NCI-H1930 (cell line): ENCODE results near the gene NOS3.
"Not testable (repeated sequence)": the region's sequence is repeated elsewhere in the genome, so short reads cannot be mapped to it uniquely, and the experiment has no call there.

Experiments
- DNase-seq, 2 experiments: peaks; one replicate each; lab custom pipeline; 2025; lab: John Stamatoyannopoulos, UW

The NOS3 gene

DNA sequence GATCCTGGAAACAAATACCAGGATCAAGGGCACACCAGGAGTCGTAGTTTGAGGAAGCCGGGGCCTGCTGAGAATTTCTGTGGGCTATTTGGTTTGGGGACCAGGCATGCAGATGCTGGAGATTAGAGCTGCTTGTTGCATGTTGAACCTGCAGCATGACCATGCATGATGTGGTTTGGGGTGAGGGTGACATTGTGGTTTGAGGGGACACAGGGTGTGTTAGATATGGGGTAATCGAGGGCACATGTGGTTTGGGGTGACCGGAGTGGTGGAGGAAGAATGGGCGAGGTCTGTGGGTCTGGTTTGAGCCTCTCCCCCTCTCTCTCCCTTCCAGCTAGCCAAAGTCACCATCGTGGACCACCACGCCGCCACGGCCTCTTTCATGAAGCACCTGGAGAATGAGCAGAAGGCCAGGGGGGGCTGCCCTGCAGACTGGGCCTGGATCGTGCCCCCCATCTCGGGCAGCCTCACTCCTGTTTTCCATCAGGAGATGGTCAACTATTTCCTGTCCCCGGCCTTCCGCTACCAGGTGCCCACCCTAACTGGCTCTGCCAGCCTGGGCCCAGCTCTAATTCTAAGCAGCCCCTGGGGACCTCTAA lies 10.2 kb downstream of the NOS3 start:
- no peak for DNase-seq

DNA sequence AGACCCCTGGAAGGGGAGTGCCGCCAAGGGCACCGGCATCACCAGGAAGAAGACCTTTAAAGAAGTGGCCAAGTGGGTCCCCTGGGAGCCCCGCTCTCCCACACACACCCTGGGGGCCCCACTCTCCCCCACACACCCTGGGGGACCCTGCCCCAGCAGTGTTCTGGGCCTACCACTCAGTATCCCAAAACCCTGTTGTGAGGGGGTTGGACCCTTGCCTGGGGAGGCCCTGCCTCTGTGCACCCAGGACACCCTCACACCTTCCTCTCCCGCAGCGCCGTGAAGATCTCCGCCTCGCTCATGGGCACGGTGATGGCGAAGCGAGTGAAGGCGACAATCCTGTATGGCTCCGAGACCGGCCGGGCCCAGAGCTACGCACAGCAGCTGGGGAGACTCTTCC lies 10.7 kb downstream of the NOS3 start:
- no peak for DNase-seq

DNA sequence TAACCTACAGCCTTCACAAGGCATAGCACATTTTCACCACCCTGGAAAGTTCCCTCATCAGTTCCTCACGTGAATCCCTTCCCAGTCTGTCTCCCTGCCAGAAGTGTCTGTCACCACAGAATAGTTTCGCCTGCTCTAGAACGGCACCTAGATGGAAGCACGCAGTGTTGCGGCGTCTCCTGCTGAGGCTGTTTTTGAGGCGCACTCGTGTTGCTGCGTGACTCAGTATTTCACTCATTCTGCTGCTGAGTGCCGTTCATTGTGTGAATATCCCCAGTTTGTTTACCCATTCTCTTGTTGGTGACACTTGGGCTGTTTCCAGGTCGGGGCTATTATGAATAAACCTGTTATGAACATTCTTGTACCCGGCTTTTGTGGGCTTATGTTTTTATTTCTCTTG lies 12.8 kb downstream of the NOS3 start:
- no peak for DNase-seq

DNA sequence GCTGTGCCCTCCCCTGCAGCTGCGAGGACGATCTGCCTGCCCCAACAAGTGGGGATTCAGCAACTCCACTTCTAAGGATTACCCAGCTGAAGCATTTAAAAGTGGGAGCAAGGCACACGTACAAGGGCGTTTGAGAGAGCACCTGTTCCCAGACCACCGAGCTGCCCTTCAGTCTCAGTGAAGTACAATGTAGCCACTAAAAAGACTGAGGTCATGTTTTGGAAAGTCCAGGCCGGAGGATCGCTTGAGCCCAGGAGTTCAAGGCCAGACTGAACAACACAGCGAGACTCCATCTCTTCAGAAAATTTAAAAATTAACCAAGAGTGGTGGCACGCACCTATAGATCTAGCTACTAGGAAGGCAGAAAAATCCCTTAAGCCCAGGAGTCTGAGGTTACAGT lies 14.7 kb downstream of the NOS3 start:
- no peak for DNase-seq

DNA sequence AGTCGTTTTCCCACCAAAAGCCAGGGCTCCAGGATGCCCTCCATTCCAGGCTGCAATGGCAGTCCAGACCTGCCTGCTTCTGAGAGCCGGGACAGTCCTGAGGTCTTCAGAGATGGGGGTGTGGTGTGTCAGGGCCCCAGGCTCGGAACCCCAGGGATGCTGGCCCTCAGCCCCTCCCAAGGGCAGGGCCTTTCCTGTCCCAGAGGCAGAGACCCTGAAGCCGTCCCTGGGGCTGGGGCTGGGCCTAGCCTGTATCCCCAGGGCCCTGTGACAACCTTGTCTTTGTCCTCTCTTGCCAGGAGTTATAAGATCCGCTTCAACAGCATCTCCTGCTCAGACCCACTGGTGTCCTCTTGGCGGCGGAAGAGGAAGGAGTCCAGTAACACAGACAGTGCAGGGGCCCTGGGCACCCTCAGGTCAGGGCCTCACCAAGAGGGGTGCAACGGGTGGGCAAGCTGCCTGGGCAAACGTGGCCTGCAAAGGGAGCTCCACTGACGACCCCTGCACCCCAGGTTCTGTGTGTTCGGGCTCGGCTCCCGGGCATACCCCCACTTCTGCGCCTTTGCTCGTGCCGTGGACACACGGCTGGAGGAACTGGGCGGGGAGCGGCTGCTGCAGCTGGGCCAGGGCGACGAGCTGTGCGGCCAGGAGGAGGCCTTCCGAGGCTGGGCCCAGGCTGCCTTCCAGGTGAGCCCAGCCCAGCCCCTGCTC lies 15.9 kb downstream of the NOS3 start:
- DNase-seq = no peak

DNA sequence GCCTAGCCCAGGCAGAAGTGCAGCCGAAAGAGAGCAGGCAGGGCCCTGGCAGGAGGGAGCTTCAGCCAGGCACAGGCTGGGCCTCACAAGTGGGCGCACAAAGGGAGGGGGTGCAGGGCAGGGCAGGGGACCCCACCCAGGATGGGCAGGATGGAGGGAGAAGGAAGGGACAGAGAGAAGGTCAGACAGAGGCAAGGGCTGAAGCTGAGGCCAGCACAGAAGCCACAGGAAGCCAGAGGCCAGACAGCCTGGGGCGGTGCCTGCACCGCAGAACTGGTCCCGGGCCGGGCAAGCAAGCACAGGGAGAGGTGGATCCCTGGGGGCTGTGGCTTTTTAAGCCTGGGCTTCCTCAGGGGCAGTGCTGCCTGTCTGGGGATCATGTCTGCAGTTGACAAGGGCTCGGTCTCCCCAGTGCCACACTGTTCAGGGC lies 16.7 kb downstream of the NOS3 start:
- no peak for DNase-seq

- no peak for DNase-seq
Observed at GRCh38 chr7:151008143-151008510, 17.3 kb downstream of the NOS3 start.

- DNase-seq = peak; percentile 49 to 65
Observed at GRCh38 chr7:151008511-151009323, 17.9 kb downstream of the NOS3 start.

DNA sequence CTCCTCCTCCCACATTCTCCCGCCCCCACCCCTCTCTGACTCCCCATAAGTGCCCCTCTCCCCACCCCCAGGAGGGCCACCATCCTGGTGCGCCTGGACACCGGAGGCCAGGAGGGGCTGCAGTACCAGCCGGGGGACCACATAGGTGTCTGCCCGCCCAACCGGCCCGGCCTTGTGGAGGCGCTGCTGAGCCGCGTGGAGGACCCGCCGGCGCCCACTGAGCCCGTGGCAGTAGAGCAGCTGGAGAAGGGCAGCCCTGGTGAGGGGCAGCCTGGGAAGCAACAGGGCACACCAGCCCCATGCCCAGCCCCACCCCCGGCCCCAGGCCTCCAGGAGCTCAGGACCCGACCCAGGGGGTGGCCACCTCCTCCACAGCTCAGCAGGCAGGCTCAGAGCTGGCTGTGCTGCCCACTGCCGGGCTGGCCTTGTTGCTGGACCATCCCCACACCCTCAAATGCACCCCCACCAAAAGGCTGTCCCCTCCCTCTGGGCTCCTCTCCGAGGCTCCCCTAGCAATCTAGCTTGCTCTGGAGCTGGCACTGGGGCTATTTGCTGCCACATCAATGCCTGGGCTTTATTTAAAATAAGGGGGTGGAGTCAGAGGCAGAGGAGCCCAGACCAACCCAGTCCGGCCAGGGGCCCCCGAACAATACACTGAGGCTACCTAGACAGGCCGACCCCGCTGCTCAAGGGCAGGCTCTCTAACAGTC lies 18.7 kb downstream of the NOS3 start:
- no peak for DNase-seq

- DNase-seq = no peak
Observed at GRCh38 chr7:151010037-151010306, 19.2 kb downstream of the NOS3 start.

- no peak for DNase-seq
Observed at GRCh38 chr7:151010307-151011096, 19.7 kb downstream of the NOS3 start.

DNA sequence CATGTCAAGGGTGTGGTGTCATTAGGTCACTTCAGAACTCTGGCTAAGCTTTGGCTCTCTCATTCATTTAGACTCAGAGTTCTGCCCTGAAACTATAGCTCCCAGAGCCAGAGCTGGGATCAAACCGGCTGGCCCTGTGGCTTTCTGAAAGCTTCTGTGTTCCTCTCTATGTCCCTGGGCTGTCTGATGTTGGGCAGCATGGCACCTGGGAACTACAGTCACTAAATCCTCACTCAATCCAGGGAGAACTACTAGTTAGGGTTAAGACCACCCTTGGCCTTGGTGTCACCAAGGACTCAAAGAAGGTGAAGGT lies 20.2 kb downstream of the NOS3 start:
- DNase-seq = no peak

DNA sequence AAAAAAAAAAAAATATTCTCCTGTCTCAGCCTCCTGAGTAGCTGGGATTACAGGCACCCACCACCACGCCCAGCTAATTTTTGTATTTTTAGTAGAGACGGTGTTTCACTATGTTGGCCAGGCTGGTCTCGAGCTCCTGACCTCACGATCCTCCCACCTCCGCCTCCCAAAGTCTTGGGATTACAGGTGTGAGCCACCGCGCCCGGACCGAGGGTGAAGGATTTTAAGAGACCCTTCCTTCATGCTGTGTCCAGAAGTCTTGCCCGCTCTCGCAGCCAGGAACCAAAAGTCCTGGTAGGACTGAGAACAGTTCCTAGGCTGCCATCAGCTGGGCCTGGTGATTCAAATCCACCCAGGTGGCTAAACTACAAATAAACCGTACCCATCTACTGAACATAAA lies 20.8 kb downstream of the NOS3 start:
- DNase-seq = not testable (repeated sequence)

- no peak for DNase-seq
Observed at GRCh38 chr7:151012031-151012692, 21.3 kb downstream of the NOS3 start.

- peak; percentile 47 to 68 for DNase-seq
Observed at GRCh38 chr7:151012911-151013347, 22.1 kb downstream of the NOS3 start.

- no peak for DNase-seq
Observed at GRCh38 chr7:151013356-151013732, 22.5 kb downstream of the NOS3 start.

- DNase-seq = peak; percentile 95
Observed at GRCh38 chr7:151013733-151014497, 23.1 kb downstream of the NOS3 start.

DNA sequence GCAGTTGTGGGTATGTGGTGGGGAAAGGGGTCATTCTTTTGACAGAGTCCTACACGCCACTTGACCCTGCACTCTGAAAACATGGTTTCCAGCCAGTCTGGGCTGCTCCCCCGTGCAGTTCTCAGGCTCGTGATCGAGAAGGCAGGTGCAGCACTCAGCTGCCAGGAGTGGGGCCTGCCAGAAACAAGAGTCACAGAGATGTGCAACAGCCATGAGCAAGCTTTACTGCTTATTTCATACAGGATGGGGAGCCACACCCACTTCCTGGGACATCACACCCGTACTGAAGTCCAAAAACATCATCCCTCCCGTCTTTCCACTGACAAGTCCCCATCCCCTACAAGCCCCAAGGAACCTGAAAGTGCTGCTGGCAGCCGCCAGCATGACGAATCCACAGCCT lies 24.1 kb downstream of the NOS3 start:
- DNase-seq = no peak

DNA sequence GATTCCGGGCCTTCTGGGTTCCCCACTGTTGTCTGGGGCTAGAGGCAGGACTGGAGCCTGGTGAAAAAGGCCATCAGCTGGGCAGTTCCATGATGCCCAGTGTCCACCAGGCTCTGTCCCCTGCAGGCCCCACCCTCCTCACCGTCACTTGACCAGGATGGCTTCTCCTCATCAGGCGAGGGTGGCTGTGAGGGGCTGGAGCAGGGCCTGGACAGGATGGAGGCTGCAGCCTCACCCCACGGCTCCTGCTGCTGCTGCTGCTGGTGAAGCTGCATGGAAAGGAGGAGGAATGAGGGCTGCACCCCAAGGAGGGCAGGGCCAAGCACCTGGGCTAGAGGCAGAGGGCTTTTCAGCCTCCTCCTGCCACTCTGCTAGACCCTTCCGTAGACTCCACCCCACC lies 25.1 kb downstream of the NOS3 start:
- no peak for DNase-seq

GRCh38 chr7:151016505-151016904 lies 25.7 kb downstream of the NOS3 start:
- DNase-seq = no peak

DNA sequence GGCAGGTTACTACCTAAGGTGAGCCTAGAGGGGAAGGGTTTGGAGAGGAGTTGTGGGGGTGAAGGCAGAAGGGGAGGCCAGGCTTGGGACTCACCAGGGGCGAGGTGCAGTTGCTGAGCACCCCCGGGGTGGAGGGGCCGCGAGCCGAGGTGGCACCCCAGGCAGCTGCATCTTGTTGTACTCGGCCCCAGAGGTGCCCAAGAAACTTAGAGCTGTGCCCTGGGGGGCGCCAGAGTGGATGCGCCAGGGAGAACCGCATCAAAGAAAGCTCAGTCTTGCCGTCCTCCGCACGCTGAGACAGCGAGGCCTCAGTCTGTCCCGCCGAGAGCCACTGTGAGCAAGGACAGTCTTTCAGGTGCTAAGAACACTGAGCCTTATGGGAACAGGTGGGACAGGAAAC lies 26.1 kb downstream of the NOS3 start:
- DNase-seq = no peak
